Endothelial cell of umbilical vein (primary cell): Measurements from ENCODE around the gene THSD4.

ENCODE experiments used
- CTCF ChIP-seq, 2 donors: IDR thresholded peaks; 1 replicate in 1 of 2; 2 replicates in 1 of 2; pipeline ENCODE4 v1.5.1; 2011; ENCODE audit warnings: low read length in 2 of 2, mild to moderate bottlenecking in 2 of 2, moderate library complexity in 2 of 2, control low read depth in 1 of 2, inconsistent platforms in 1 of 2, low read depth in 1 of 2; ENCODE audit not compliant: insufficient read depth in 1 of 2; ENCODE audit errors: extremely low read depth in 1 of 2
- EZH2 ChIP-seq: IDR thresholded peaks from 2 replicates; pipeline ENCODE4 v1.6.1; 2012; ENCODE audit warnings: borderline replicate concordance, low read depth, mild to moderate bottlenecking, moderate library complexity, low read length, inconsistent platforms; ENCODE audit not compliant: severe bottlenecking
- MAX ChIP-seq: IDR thresholded peaks from 2 replicates; pipeline ENCODE4 v1.6.1; 2011; ENCODE audit not compliant: insufficient read depth, insufficient read length
- POLR2A ChIP-seq: IDR thresholded peaks from 2 replicates; pipeline ENCODE4 v1.6.1; 2012; ENCODE audit warnings: low read depth, mild to moderate bottlenecking, control low read depth, low read length
- POLR2AphosphoS5 ChIP-seq: IDR thresholded peaks from 2 replicates; pipeline ENCODE4 v1.6.1; 2012; ENCODE audit warnings: low read depth, mild to moderate bottlenecking, control low read depth, low read length, moderate library complexity; ENCODE audit not compliant: insufficient read depth

GRCh38 chr15:71768184-71768583, 652.9 kb downstream of the THSD4 start:
- TF ChIP-seq CTCF (IDR thresholded peaks at IDR 0.05; ENCODE audit: extremely low read depth in 1 of 2, insufficient read depth in 1 of 2, low read depth in 1 of 2, low read length in 2 of 2) (no peak), POLR2AphosphoS5 (no peak), POLR2A (no peak), EZH2 (no peak), MAX (no peak)
